HepG2 (cell line): ENCODE measurements around the gene SATB2. TPM values are rescaled to one million over a fixed set of nuclear protein-coding genes. Genes with fewer than 3 reads are reported as not detected.

Experiments
- CHD2 ChIP-seq: IDR thresholded peaks from 2 replicates; pipeline ENCODE4 v1.6.1; 2011; ENCODE audit warnings: low read depth, low read length, improper control_type of control experiment
- FOXK2 ChIP-seq: fragments of 450-650 bp; IDR thresholded peaks from 2 replicates; pipeline ENCODE4 v1.6.1; 2016
- GLMP ChIP-seq: sonication (generic); formaldehyde crosslinking; IDR thresholded peaks from 2 replicates; pipeline ENCODE4 v1.9.0; 2021; ENCODE audit warnings: missing genetic modification reagents, mild to moderate bottlenecking, borderline replicate concordance
- PAX8 ChIP-seq: sonication (generic); formaldehyde crosslinking; IDR thresholded peaks from 2 replicates; pipeline ENCODE4 v1.8.0; 2022; ENCODE audit warnings: mild to moderate bottlenecking, missing genetic modification reagents, borderline replicate concordance
- SATB2 ChIP-seq: sonication (generic); formaldehyde crosslinking; IDR thresholded peaks from 2 replicates; pipeline ENCODE4 v1.5.0; 2020; ENCODE audit warnings: missing genetic modification reagents
- SMAD1 ChIP-seq: sonication (generic); formaldehyde crosslinking; IDR thresholded peaks from 2 replicates; pipeline ENCODE4 v1.4.0; 2020; ENCODE audit warnings: missing genetic modification reagents, low read depth, mild to moderate bottlenecking, borderline replicate concordance
- ZBTB39 ChIP-seq: sonication (generic); formaldehyde crosslinking; IDR thresholded peaks from 2 replicates; pipeline ENCODE4 v1.5.0; 2020; ENCODE audit warnings: missing genetic modification reagents
- ZIK1 ChIP-seq: sonication (generic); formaldehyde crosslinking; IDR thresholded peaks from 2 replicates; pipeline ENCODE4 v1.5.0; 2020; ENCODE audit warnings: mild to moderate bottlenecking, low read depth, missing genetic modification reagents, borderline replicate concordance
- ZNF10 ChIP-seq: sonication (generic); formaldehyde crosslinking; IDR thresholded peaks from 2 replicates; pipeline ENCODE4 v1.4.0; 2020; ENCODE audit warnings: mild to moderate bottlenecking, low read depth, missing genetic modification reagents, borderline replicate concordance
- ZNF205 ChIP-seq: IDR thresholded peaks from 2 replicates; pipeline ENCODE4 v1.6.1; 2018; ENCODE audit warnings: missing biosample characterization, missing genetic modification reagents
- ZNF503 ChIP-seq: sonication (generic); formaldehyde crosslinking; IDR thresholded peaks from 2 replicates; pipeline ENCODE4 v1.4.0; 2020; ENCODE audit warnings: missing genetic modification reagents
- ZNF607 ChIP-seq: sonication (generic); formaldehyde crosslinking; IDR thresholded peaks from 2 replicates; pipeline ENCODE4 v1.5.1; 2020; ENCODE audit warnings: missing genetic modification reagents, mild to moderate bottlenecking, borderline replicate concordance
- ZNF652 ChIP-seq: IDR thresholded peaks from 2 replicates; pipeline ENCODE4 v1.6.1; 2016; ENCODE audit warnings: low read depth, borderline replicate concordance
- polyA plus RNA-seq, 8 experiments: library from polyadenylated mRNA; depleted of rRNA in 3 of 8; stranded (reverse) in 7 of 8; unstranded in 1 of 8; fragments of >200 nt; fragmentation: Illumina TruSeq in 4 of 8; extraction: Trizol in 4 of 8; gene quantifications; 2 replicates each; pipeline versions ENCODE4 v1.2.1 to v1.2.3, GENCODE V29; 2011 to 2016; ENCODE audit warnings: low read depth in 4 of 8, missing spikeins in 1 of 8, mixed read lengths in 1 of 8; ENCODE audit not compliant: insufficient read depth in 1 of 8
- total RNA-seq, 5 experiments: library from RNA; depleted of rRNA; stranded (reverse); fragments of >200 nt; fragmentation: Illumina TruSeq; extraction: Trizol; gene quantifications; 2 replicates each; pipeline ENCODE4 v1.2.3, GENCODE V29; 2016; ENCODE audit warnings: low read depth in 1 of 5
- TF ChIP-seq, protein P1 (sequence below), 2 experiments: sonication (generic) in 1 of 2; formaldehyde crosslinking in 1 of 2; IDR thresholded peaks; 2 replicates each; pipeline versions ENCODE4 v1.5.1 to v1.6.1; 2011 to 2020; ENCODE audit warnings: borderline replicate concordance in 1 of 2, low read depth in 1 of 2, low read length in 1 of 2, mild to moderate bottlenecking in 1 of 2, missing genetic modification reagents in 1 of 2, moderate library complexity in 1 of 2
- TF ChIP-seq, protein P2 (sequence below): sonication (generic); formaldehyde crosslinking; IDR thresholded peaks from 2 replicates; pipeline ENCODE4 v1.4.0; 2020; ENCODE audit warnings: missing genetic modification reagents, borderline replicate concordance

Gene SATB2
- total and polyA plus RNA-seq, 2 of the 13 experiments (the other 11 are each of a cell fraction or from before 2014, with no cell fraction given), result 2.5 to 5.5 TPM

GRCh38 chr2:199462956-199463692 lies 5.4 kb upstream of the SATB2 start (continued):
- TF ChIP-seq SMAD1 (CRISPR knock-in tag) (no peak), ZNF503 (no peak), CHD2 (no peak), ZNF607 (no peak), SATB2 (CRISPR knock-in tag) (no peak), PAX8 (CRISPR knock-in tag) (0 out of 2 replicates have a peak, but pooled peaks have one; percentile 46), ZNF205 (peak; percentile 66; the same call in 1 of the 2 replicates), ZNF652 (CRISPR knock-in tag) (peak; percentile 57; the same call in 1 of the 2 replicates), ZNF10 (CRISPR knock-in tag) (no peak), ZBTB39 (no peak), FOXK2 (no peak), GLMP (CRISPR knock-in tag) (no peak), ZIK1 (CRISPR knock-in tag) (no peak)
- TF ChIP-seq, protein P1, sequence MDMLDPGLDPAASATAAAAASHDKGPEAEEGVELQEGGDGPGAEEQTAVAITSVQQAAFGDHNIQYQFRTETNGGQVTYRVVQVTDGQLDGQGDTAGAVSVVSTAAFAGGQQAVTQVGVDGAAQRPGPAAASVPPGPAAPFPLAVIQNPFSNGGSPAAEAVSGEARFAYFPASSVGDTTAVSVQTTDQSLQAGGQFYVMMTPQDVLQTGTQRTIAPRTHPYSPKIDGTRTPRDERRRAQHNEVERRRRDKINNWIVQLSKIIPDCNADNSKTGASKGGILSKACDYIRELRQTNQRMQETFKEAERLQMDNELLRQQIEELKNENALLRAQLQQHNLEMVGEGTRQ (IDR thresholded peaks at IDR 0.05; ENCODE audit: low read depth, low read length), result no peak
- TF ChIP-seq, protein P1 (CRISPR knock-in tag; IDR thresholded peaks at IDR 0.05; ENCODE audit: borderline replicate concordance), result no peak
- TF ChIP-seq, protein P2, sequence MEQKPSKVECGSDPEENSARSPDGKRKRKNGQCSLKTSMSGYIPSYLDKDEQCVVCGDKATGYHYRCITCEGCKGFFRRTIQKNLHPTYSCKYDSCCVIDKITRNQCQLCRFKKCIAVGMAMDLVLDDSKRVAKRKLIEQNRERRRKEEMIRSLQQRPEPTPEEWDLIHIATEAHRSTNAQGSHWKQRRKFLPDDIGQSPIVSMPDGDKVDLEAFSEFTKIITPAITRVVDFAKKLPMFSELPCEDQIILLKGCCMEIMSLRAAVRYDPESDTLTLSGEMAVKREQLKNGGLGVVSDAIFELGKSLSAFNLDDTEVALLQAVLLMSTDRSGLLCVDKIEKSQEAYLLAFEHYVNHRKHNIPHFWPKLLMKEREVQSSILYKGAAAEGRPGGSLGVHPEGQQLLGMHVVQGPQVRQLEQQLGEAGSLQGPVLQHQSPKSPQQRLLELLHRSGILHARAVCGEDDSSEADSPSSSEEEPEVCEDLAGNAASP, result 0 out of 2 replicates have a peak, but pooled peaks have one; percentile 60
